Mesothelial cell of epicardium (in vitro differentiated cells): Measurements from ENCODE around the gene GNB2. TPM values are rescaled to one million over a fixed set of nuclear protein-coding genes. Genes with fewer than 3 reads are reported as not detected.

ENCODE experiments used
- DNase-seq, 2 experiments: peaks; one replicate each; pipeline ENCODE4 v3.0.0; 2021; ENCODE audit warnings: low spot score in 2 of 2; ENCODE audit not compliant: unreplicated experiment in 2 of 2
- H3K27ac Mint-ChIP-seq: 2 replicates; pipeline ENCODE4 v1.8.0; 2021; ENCODE audit warnings: mixed read lengths
- H3K27me3 Mint-ChIP-seq: 2 replicates; pipeline ENCODE4 v1.8.0; 2021; ENCODE audit warnings: low read depth, mixed read lengths
- H3K36me3 Mint-ChIP-seq: 2 replicates; pipeline ENCODE4 v1.8.0; 2021; ENCODE audit warnings: mixed read lengths
- H3K4me1 Mint-ChIP-seq: 2 replicates; pipeline ENCODE4 v1.8.0; 2021; ENCODE audit warnings: mixed read lengths
- H3K4me3 Mint-ChIP-seq: 2 replicates; pipeline ENCODE4 v1.8.0; 2021; ENCODE audit warnings: mild to moderate bottlenecking, moderate library complexity, mixed read lengths
- H3K9me3 Mint-ChIP-seq: 2 replicates; pipeline ENCODE4 v1.8.0; 2021; ENCODE audit warnings: mixed read lengths
- total RNA-seq: library from RNA; stranded (reverse); gene quantifications from 3 replicates; pipeline ENCODE4 v1.2.1, GENCODE V29; 2021
- TF ChIP-seq, protein P1 (sequence below): fragments of 200-600 bp; sonication (generic); IDR thresholded peaks from one replicate; pipeline ENCODE4 v1.5.0; 2021; ENCODE audit warnings: antibody characterized with exemption; ENCODE audit not compliant: unreplicated experiment

The GNB2 gene
- total RNA-seq, 1 donor from 2014 or later: 174 TPM

DNA sequence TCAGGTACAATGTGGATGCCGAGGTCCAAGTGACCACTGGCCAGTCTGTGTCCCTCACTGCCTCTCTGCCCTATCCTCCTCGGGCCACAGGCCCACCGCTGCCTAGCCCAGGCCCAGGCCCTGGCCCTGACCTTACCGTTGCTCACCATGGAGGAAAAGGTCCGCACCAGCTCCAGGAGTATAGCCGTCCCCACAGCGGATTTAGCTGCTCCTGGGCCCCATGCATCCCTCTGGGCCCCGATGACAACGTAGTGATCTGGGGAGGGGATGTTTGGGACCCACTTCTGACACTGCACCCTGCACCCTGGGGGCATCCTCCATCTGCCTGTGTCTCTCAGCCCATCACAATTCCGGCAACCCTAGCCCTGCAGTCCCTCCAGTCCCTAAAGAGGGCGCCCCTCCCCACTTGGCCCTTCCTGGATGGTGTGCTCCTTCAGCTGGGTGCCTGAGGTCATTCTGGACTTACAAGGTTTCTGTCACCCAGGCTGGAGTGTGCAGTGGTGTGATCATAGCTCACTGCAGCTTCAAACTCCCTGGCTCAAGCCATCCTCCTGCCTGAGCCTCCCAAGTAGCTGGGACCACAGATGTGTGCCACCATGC lies 44.3 kb upstream of the GNB2 start:
- Mint-ChIP-seq H3K4me3 (no peak overlapping the region), H3K27me3 (peaks cover 28% of the 10 kb centered on the region), H3K27ac (no peak overlapping the region), H3K36me3 (no peaks in the 10 kb centered on the region), H3K9me3 (no peaks in the 10 kb centered on the region), H3K4me1 (peaks cover 6% of the 10 kb centered on the region)
- DNase-seq: no peak
- TF ChIP-seq, protein P1, sequence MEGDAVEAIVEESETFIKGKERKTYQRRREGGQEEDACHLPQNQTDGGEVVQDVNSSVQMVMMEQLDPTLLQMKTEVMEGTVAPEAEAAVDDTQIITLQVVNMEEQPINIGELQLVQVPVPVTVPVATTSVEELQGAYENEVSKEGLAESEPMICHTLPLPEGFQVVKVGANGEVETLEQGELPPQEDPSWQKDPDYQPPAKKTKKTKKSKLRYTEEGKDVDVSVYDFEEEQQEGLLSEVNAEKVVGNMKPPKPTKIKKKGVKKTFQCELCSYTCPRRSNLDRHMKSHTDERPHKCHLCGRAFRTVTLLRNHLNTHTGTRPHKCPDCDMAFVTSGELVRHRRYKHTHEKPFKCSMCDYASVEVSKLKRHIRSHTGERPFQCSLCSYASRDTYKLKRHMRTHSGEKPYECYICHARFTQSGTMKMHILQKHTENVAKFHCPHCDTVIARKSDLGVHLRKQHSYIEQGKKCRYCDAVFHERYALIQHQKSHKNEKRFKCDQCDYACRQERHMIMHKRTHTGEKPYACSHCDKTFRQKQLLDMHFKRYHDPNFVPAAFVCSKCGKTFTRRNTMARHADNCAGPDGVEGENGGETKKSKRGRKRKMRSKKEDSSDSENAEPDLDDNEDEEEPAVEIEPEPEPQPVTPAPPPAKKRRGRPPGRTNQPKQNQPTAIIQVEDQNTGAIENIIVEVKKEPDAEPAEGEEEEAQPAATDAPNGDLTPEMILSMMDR: no peak

DNA sequence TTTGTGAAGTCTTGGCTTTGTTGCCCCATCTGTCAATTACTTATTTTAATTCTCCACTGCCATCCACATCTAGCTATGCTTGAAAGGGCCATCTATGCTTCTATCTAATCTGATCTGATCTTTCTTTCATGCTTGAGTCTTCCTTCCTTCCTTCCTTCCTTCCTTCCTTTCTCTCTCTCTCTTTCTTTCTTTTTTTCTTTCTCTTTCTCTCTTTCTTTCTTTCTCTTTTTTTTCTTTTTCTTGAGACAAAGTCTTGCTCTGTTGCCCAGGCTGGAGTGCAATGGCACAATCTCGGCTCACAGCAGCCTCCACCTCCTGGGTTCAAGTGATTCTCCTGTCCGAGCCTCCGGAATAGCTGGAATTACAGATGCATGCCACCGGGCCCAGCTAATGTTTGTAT lies 43.5 kb upstream of the GNB2 start:
- Mint-ChIP-seq H3K36me3 (no peaks in the 10 kb centered on the region), H3K4me3 (no peak overlapping the region), H3K9me3 (no peaks in the 10 kb centered on the region), H3K27me3 (peaks cover 36% of the 10 kb centered on the region), H3K4me1 (peaks cover 6% of the 10 kb centered on the region), H3K27ac (no peak overlapping the region)
- TF ChIP-seq, protein P1: no peak
- DNase-seq: no peak

DNA sequence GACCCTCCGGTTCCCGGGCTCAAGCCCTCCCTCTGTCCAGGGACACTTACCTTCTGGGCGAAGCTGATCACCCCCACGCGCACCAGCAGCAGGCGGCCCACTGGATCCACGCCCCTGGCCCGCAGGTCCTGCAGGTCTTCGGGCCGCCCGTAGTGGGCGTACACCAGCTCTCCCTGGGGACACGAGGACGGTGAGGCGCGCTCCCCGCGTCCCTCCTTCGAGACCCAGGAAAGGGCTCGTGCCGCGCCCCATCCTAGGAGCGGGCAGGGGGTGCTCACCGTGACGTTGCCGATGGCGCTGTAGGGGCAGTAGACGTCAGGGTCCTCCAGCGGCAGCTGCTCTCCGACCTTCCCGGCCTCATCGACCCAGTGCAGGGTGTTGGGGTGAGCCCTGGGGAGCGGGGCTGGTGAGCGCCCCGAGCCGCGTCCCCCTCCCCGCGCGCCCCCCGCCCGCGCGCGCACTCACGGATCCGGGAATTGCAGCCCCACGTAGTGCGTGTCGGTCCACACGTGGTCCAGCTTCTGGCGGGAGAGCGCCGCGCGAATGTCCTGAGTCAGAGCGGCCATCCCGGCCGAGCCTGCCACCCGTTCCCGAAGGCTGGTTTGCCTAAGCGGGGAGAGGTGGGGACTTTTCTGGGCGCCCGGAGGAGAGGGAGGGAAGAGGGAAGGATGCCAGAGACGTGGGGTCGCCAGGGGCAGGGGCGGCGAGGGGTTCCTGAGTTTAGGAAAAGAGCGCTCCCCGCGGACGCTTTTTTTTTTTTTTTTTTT lies 40.4 kb upstream of the GNB2 start:
- peak in 1 of 2 experiments; percentile 56 for DNase-seq
- peaks cover 44% of the 10 kb centered on the region for H3K27me3 Mint-ChIP-seq
- H3K9me3 Mint-ChIP-seq: no peaks in the 10 kb centered on the region
- H3K36me3 Mint-ChIP-seq: no peaks in the 10 kb centered on the region
- H3K4me3 Mint-ChIP-seq: peak overlapping the region; percentile 64
- H3K27ac Mint-ChIP-seq: no peak overlapping the region
- H3K4me1 Mint-ChIP-seq: peaks cover 6% of the 10 kb centered on the region
- TF ChIP-seq, protein P1: no peak

DNA sequence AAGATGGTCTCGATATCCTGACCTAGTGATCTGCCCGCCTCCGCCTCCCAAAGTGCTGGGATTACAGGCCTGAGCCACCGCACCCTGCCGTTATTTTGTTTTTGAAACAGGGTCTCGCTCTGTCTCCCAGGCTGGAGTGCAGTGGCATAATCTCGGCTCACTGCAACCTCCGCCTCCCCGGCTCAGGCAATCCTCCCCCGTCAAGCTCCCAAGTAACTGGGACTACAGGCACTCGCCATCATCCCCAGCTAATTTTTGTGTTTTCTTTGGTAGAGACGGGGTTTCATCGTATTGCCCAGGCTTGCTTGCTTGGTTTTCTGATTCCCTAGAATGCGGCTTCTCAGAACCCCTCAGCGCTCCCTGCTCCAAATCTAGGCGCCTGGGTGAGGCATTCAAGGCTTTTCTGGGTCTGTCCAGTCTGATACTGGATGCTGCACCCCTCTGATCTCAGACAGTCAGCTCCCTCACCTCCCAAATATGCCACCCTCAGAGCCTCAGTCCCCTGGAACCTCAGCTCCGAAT lies 33.5 kb upstream of the GNB2 start:
- Mint-ChIP-seq H3K4me3 (no peak overlapping the region), H3K36me3 (no peaks in the 10 kb centered on the region), H3K9me3 (no peaks in the 10 kb centered on the region), H3K27ac (no peak overlapping the region), H3K27me3 (peaks cover 14% of the 10 kb centered on the region), H3K4me1 (no peaks in the 10 kb centered on the region)
- no peak for DNase-seq
- TF ChIP-seq, protein P1: no peak

DNA sequence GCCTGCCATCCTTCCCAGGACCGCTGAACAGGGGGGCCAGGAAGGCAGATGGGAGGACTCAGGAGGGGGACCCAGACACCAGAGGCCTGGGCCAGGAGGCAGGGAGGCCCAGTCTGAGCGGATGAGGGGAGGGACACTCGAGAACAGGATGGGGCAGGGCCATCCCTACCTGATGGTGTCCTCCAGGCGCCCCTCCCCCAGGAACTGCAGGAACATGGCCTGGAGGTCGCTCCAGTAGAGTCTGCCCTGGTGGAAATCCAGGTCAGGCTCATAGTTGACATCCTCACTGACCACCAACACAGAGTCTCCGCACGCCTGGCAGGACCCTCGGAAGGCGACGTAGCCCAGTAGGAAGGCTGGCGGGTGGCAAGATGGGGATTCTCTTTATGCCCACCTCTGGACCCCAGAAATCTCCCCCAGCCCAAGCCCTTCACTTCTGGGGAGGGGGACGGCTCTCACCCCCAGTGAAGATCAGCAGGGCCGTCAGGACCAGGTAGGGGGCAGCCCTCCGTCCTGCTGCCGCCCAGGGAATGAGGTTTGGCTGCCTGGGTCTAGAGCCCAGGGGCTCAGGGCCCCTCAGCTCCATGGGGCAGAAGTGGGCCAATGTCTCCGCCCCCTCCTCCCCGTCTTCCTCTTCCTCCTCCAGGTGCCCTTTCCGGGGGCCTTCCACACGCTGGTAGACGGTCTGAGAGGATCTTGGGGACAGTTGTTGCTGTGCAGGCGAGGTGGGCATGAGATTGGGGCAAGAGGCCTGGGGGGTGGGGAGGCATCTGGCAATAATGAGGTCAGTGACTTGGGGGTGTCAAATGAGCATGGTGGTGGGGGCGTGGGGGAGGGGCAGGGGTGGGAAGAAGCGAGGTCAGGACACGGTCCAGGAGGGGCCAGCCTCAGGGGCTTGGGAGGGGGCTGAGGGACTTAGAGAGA lies 32.8 kb upstream of the GNB2 start:
- H3K4me1 Mint-ChIP-seq: no peaks in the 10 kb centered on the region
- H3K9me3 Mint-ChIP-seq: no peaks in the 10 kb centered on the region
- DNase-seq: no peak
- H3K36me3 Mint-ChIP-seq: no peaks in the 10 kb centered on the region
- TF ChIP-seq, protein P1: no peak
- no peak overlapping the region for H3K27ac Mint-ChIP-seq
- no peak overlapping the region for H3K4me3 Mint-ChIP-seq
- peaks cover 16% of the 10 kb centered on the region for H3K27me3 Mint-ChIP-seq
